Measurements from ENCODE around the gene ERO1B.

DNA sequence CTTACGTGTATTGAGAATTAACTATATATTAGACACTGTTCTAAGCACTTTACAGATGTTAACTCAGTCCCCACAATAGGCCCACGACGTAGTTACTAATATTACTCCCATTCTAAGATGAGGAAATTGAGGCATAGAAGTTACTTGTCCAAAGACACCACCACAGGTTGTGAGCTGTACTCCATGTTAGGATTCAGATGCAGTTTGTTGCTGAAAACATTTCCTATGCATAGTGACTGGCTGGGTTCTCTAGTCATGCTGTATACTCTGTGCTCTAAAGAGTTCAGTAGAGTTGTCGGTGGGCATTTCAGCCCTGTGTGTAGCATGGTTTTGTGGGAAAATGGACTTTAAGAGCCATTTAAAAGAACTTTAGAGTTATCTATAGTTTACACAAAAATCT lies 74.2 kb downstream of the ERO1B start:
- TF ChIP-seq, protein P1, sequence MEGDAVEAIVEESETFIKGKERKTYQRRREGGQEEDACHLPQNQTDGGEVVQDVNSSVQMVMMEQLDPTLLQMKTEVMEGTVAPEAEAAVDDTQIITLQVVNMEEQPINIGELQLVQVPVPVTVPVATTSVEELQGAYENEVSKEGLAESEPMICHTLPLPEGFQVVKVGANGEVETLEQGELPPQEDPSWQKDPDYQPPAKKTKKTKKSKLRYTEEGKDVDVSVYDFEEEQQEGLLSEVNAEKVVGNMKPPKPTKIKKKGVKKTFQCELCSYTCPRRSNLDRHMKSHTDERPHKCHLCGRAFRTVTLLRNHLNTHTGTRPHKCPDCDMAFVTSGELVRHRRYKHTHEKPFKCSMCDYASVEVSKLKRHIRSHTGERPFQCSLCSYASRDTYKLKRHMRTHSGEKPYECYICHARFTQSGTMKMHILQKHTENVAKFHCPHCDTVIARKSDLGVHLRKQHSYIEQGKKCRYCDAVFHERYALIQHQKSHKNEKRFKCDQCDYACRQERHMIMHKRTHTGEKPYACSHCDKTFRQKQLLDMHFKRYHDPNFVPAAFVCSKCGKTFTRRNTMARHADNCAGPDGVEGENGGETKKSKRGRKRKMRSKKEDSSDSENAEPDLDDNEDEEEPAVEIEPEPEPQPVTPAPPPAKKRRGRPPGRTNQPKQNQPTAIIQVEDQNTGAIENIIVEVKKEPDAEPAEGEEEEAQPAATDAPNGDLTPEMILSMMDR (IDR thresholded peaks at IDR 0.05): no peak
- no peak for TF ChIP-seq POLR2A (IDR thresholded peaks at IDR 0.05)
